Skin epidermis (tissue), 12 donors: ENCODE results near the gene HES5.

Experiments
- H3K27ac ChIP-seq, 21 experiments: fragments of 200-600 bp; sonication (generic) in 11 of 21; one replicate each; pipeline ENCODE4 v1.5.0; 2020; ENCODE audit warnings: mild to moderate bottlenecking in 3 of 21, inconsistent platforms in 2 of 21, moderate library complexity in 2 of 21
- H3K4me3 ChIP-seq, 7 experiments: fragments of 200-600 bp; sonication (generic) in 2 of 7; one replicate each; pipeline ENCODE4 v1.5.0; 2020; ENCODE audit warnings: inconsistent platforms in 2 of 7, mild to moderate bottlenecking in 2 of 7, moderate library complexity in 1 of 7

The HES5 gene

DNA sequence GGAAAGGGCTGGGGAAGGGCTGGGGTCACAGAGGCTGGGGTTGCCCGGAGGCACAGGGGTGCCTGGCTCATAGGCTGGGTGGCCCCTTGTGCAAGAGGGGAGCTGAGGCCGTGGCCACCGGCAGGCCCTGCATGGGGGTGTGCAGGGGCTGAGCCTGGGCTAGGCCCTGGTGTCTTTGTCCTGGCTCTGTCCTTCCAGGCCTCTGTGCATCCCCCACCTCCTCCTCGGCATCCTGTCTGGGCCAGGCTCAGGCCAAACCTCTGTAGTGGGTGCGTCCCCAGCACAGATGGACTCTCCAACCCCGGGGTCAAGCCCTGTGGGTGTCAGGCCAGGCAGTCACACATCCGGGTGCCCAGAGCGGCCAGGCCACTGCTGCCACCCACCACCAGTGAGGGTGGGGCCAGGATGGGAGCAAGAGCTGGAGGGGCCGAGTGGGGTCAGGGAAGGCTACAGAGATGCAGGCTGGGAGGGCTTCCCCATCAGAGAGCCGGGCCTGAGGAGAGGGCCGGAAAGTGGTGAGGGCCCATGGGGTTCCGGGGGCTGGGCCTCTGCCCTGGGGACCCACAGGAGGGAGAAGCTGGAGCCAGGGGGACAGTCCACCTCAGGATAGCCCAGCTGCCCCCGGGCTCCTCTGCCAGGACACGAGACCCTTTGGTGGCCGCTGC, 23.0 kb downstream of the HES5 start:
- H3K27ac ChIP-seq: no peak overlapping the region
- no peak overlapping the region for H3K4me3 ChIP-seq

GRCh38 chr1:2506007-2506860, 23.8 kb downstream of the HES5 start:
- no peak overlapping the region for H3K4me3 ChIP-seq
- no peak overlapping the region for H3K27ac ChIP-seq

DNA sequence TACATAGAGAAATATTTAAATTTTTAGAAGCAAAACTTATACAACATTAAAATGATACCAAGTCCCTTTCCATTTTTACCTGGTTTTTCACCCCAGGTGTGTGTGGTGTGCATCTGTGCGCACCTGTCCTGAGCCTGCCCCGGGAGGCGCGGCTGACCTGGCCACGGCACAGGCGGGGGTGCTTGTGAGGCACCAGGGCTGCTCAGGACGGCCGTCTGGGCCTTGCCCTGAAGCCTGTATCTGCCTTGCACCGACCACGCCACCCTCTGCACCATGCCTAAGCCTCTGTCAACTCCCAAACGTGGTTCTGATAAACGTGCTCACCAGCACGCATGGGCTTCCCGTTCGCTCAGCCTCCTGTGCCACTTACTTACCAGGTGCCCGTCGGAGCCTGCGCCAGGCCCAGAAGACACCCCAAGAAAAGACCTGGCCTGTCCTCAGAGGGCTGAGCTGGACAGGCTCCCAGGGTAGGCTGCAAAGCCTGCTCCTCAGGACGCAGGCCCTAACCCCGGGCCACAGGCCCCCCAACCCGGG, 24.5 kb downstream of the HES5 start:
- Histone ChIP-seq H3K27ac (no peak overlapping the region), H3K4me3 (no peak overlapping the region)

GRCh38 chr1:2504949-2505272, 25.2 kb downstream of the HES5 start:
- H3K27ac ChIP-seq: no peak overlapping the region

DNA sequence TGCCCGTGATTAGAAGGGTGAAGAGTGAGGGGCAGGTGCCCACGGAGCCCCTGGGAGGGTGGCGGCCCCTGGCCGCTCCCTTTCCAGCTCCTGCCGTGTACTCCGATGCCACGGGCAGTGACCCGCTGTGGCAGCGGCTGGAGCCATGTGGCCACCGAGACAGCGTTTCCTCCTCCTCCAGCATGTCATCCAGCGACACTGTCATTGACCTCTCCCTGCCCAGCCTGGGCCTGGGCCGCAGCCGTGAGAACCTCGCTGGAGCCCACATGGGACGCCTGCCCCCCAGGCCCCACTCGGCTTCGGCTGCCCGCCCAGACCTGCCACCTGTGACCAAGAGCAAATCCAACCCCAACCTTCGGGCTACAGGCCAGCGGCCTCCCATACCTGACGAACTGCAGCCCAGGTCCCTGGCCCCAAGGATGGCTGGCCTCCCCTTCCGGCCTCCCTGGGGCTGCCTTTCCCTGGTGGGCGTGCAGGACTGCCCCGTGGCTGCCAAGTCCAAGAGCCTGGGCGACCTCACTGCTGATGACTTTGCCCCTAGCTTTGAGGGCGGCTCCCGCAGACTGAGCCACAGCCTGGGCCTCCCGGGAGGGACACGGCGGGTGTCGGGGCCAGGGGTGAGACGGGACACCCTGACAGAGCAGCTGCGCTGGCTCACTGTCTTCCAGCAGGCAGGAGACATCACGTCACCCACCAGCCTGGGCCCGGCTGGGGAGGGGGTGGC, 25.7 kb downstream of the HES5 start:
- H3K27ac ChIP-seq: no peak overlapping the region

More at GRCh38 chr1:2504949-2505272, 25.2 kb downstream of the HES5 start:
- no peak overlapping the region for H3K4me3 ChIP-seq

GRCh38 chr1:2503554-2504224, 26.4 kb downstream of the HES5 start:
- Histone ChIP-seq H3K27ac (no peak overlapping the region), H3K4me3 (no peak overlapping the region)

More for the DNA sequence above, 25.7 kb downstream of the HES5 start:
- no peak overlapping the region for H3K4me3 ChIP-seq

DNA sequence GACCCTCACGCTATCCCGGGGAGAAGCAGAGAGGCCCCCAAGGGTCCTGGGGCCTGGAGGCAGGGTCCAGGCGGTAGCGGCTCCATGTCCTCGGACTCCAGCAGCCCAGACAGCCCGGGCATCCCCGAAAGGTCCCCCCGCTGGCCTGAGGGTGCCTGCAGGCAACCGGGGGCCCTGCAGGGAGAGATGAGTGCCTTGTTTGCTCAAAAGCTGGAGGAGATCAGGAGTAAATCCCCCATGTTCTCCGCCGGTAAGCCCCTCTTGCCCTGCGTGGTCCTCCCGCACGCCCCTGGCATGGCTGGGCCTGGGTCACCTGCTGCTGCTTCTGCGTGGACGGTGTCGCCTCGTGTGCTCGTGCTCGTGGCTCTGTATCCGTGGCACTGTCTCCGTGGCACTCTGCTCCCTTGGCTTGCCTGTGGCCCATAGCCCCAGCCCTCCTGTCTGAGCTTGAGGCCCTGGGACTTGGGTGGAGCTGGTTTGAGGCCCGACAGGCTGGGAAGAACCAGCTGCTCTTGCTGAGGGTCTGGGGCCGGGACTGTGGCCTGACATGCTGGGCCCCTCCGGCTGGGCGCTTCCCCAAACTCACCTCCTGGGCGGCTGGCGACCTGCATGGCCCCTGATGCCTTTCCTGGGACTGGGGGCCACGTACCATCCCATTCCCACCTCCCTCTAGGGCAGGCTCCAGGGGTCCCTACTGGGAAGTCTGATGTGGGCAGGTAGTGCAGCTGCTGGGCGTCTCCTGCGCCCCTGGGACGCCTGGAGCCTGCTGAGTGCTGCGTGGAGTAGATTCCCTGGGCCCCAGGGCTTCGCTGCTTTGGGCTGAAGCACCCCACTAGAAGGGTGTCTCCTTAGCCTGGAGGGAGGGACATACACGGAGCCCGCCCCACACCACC, 27.2 kb downstream of the HES5 start:
- Histone ChIP-seq H3K4me3 (no peak overlapping the region), H3K27ac (no peak overlapping the region)

GRCh38 chr1:2502210-2502609, 27.9 kb downstream of the HES5 start:
- H3K27ac ChIP-seq: no peak overlapping the region
- no peak overlapping the region for H3K4me3 ChIP-seq

DNA sequence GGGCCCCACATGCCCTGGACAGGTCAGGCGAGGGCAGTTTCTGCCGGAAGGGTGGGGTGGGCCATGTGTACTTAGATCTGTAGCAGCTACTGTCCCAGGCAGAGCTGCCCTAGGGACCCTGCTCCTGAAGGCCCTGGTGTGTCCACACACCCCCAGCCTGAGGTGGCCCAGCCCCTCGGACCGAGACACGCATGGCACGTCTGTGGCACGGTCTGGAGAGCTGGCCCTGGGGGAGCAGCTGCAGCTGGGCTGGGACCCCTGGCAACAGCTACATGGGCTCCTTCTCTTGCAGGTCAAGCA, 28.3 kb downstream of the HES5 start:
- Histone ChIP-seq H3K27ac (no peak overlapping the region), H3K4me3 (no peak overlapping the region)

DNA sequence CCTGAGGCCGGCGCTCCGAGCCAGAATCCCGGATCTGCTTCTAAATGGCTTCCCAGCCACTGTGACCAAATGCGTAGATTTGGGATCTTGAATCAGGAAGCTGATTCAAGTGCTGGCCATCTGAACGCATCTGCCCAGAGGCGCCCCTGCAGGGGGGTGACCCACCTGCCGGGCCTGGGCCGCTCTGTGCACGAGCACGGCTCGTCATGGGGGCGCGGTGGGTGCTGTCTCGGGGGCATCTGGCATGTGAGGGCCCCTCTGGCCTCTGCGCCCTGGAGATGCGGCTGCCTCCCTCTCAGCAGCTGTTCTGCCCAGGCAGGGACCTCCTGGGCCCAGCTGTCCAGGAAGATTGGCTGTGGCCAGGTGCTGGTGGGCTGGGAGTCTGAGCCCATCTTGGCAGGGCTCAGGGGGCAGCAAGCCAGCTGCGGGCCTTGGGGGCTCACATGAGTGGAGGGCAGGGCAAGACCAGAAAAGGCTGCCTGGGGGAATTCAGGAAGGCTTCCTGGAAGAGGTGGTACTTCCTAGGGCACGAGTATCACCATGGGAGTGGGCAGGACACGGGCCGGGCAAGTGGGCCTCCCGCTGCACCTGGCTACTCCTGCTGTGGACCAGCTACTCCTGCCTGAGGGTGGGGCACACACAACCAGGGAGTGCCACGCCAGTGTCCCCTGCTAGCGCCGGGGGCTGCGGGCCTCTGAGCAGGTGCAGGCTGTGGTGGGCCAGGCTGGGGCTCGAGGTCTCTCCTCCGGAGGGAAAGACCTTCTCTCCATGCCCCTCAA, 28.8 kb downstream of the HES5 start:
- Histone ChIP-seq H3K27ac (no peak overlapping the region), H3K4me3 (no peak overlapping the region)

DNA sequence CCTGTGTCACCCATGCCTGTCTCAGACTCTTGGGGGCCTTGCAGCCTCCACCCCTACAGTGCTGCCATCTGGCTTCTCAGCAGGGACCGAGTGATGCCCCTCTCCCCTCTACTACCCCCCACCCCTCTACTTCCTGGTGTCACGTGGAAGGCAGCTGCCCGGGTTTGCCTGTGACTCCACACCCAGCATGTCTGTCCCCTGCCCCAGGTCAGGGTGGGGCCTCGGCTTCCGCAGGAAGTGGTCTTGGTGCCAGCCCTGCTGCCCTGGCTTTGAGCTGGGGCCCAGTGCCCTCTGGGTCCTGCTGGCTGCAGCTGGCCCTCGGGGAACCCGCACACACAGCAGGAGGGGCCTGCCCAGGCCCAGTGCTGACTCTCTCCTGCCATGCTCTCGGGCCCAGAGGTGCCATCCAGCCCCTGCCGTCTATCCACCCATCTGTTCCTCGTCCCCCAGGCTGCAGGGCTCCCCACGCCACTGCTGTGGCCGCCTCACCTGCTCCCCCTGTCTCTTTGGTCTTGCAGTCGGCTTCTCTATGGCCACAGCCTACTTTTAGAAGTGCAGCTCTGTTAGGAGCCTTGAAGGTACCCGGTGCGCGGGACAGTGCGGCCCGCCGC, 30.0 kb downstream of the HES5 start:
- Histone ChIP-seq H3K4me3 (no peak overlapping the region), H3K27ac (no peak overlapping the region)

GRCh38 chr1:2499260-2499659, 30.8 kb downstream of the HES5 start:
- Histone ChIP-seq H3K27ac (no peak overlapping the region), H3K4me3 (no peak overlapping the region)

GRCh38 chr1:2498648-2499047, 31.4 kb downstream of the HES5 start:
- Histone ChIP-seq H3K27ac (no peak overlapping the region), H3K4me3 (no peak overlapping the region)

DNA sequence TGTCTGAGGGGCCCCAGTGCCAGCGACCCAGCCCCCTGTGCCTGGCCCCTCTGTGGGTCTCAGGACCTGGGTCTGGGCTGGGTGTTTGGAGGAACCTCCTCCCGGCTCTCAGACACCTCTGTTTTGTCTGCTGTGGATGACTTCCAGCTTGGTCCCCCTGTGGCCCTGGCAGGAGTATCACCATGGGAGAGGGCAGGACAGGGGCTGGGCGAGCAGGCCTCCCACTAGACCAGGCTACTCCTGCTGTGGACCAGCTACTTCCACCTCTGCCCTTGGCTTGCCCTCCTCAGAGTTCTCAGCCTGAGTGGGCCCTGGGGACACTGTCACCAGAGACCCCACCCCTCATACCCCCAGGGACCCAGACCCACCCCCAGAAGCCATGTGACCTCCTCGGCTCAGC, 32.2 kb downstream of the HES5 start:
- no peak overlapping the region for H3K4me3 ChIP-seq
- H3K27ac ChIP-seq: no peak overlapping the region

GRCh38 chr1:2496746-2497145, 33.3 kb downstream of the HES5 start:
- no peak overlapping the region for H3K4me3 ChIP-seq
- no peak overlapping the region for H3K27ac ChIP-seq

- H3K27ac ChIP-seq: no peak overlapping the region
- no peak overlapping the region for H3K4me3 ChIP-seq
Measured at GRCh38 chr1:2496087-2496622, 33.9 kb downstream of the HES5 start.

DNA sequence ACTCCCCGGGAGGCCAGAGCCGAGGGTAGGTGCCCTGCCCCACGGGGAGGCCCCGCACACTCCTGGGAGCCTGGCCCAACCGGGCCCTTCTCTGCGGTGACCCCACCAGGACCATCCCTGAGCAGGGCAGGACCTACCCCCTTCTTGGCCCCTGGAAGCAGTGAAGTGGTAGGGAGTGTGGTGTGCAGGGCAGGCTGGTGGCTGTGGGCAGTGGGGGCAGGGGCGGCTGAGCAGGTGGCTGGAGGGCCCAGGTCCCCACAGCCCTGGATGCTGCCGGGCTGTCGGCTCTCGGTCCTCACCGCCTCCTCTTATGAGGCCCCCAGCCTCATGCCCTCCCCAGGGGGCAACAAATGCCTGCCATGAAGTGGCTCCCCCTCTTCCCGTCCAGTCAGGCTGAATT, 34.5 kb downstream of the HES5 start:
- Histone ChIP-seq H3K27ac (no peak overlapping the region), H3K4me3 (no peak overlapping the region)

DNA sequence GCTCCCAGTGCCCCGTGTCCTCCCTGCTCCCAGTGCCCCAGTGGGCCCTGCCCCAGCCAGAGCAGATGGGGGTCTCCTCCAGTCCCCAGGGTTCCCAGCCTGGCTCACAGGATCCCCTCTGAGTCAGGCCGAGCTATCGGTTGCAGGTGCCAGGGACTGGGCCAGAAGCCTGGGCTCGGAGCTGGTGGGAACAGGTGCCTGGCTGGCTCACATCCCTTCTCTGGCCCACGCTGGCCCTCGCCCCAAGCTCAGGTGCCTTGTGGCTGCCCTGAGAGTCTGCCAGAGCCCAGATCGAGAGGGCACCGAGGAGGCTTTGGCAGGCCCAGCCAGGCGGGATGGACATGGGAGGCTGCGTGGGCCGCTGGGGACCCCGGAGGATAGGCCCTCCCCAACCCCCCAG, 35.0 kb downstream of the HES5 start:
- H3K4me3 ChIP-seq: no peak overlapping the region

More for the DNA sequence above, 35.0 kb downstream of the HES5 start:
- H3K27ac ChIP-seq: no peak overlapping the region
